ENCODE results near the gene ABHD2.

GRCh38 chr15:89208256-89208655, 120.0 kb downstream of the ABHD2 start:
- TF ChIP-seq POLR2A (IDR thresholded peaks at IDR 0.05; ENCODE audit: extremely low read depth, insufficient read length) (no peak), CTCF (IDR thresholded peaks at IDR 0.05; ENCODE audit: low read depth, low read length) (no peak)
